Astrocyte of the spinal cord (primary cell): Measurements from ENCODE around the gene WDR47.
"Not testable (repeated sequence)": the region's sequence is repeated elsewhere in the genome, so short reads cannot be mapped to it uniquely, and the experiment has no call there.

Experiments used
- DNase-seq: peaks from one replicate; pipeline ENCODE4 v3.0.0; 2011; ENCODE audit warnings: low read depth, low spot score
- H3K4me3 ChIP-seq: 2 replicates; pipeline ENCODE4 v1.5.1; 2011; ENCODE audit warnings: low read depth, mild to moderate bottlenecking, low read length, moderate library complexity
- in situ Hi-C: cut with HindIII; loops from 2 replicates; pipeline ENCODE4 v1.10.0; 2017; ENCODE audit warnings: low sequenced_read_pairs
- TF ChIP-seq, protein P1 (sequence below): IDR thresholded peaks from 2 replicates; pipeline ENCODE4 v1.5.1; 2012; ENCODE audit warnings: low read depth, mild to moderate bottlenecking, low read length, inconsistent platforms

Gene WDR47

GRCh38 chr1:109069294-109069693 lies 27.4 kb upstream of the WDR47 start:
- TF ChIP-seq, protein P1, sequence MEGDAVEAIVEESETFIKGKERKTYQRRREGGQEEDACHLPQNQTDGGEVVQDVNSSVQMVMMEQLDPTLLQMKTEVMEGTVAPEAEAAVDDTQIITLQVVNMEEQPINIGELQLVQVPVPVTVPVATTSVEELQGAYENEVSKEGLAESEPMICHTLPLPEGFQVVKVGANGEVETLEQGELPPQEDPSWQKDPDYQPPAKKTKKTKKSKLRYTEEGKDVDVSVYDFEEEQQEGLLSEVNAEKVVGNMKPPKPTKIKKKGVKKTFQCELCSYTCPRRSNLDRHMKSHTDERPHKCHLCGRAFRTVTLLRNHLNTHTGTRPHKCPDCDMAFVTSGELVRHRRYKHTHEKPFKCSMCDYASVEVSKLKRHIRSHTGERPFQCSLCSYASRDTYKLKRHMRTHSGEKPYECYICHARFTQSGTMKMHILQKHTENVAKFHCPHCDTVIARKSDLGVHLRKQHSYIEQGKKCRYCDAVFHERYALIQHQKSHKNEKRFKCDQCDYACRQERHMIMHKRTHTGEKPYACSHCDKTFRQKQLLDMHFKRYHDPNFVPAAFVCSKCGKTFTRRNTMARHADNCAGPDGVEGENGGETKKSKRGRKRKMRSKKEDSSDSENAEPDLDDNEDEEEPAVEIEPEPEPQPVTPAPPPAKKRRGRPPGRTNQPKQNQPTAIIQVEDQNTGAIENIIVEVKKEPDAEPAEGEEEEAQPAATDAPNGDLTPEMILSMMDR: no peak
- in situ Hi-C loops: no loop called here
- no peak overlapping the region for H3K4me3 ChIP-seq
- no peak for DNase-seq

DNA sequence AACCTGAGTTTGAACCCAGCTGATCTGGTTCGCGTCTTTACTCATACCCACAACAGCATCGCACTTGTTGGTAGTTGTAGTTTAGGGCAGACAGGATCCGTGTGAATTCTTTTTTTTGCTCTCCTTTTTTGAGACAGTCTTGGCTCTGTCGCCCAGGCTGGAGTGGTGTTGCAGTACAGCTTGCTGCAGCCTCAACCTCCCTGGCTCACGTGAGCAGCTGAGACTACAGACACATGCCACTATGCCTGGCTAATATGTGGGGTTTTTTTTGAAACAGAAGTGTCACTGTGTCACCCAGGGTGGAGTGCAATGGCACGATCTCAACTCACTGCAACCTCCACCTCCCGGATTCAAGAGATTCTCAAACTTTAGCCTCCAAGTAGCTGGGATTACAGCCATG lies 26.0 kb upstream of the WDR47 start:
- DNase-seq: no peak
- TF ChIP-seq, protein P1: no peak
- in situ Hi-C loops: no loop called here
- H3K4me3 ChIP-seq: no peak overlapping the region

GRCh38 chr1:109065137-109065536 lies 23.2 kb upstream of the WDR47 start:
- TF ChIP-seq, protein P1: no peak
- in situ Hi-C loops: no loop called here
- H3K4me3 ChIP-seq: no peak overlapping the region
- DNase-seq: no peak

GRCh38 chr1:109061183-109061582 lies 19.3 kb upstream of the WDR47 start:
- no peak for DNase-seq
- TF ChIP-seq, protein P1: no peak
- in situ Hi-C loops: no loop called here
- H3K4me3 ChIP-seq: no peak overlapping the region

GRCh38 chr1:109060707-109061106 lies 18.8 kb upstream of the WDR47 start:
- DNase-seq: no peak
- H3K4me3 ChIP-seq: no peak overlapping the region
- TF ChIP-seq, protein P1: no peak
- in situ Hi-C loops: no loop called here

DNA sequence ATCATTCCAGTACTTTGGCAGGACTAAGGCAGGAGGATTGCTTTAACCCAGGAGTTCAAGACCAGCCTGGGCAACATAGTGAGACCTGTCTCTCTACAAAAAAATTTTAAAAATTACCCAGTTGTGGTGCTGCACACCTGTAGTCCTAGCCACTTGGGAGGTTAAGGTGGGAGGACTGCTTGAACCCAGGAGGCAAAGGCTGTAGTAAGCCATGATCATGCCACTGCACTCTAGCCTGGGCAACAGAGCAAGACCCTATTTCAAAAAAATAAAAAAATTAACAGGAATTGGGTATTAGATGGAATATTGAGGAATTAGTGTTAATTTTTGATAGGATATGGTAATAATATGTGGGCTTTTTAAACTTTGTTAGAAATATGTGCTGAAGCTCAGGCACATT lies 17.1 kb upstream of the WDR47 start:
- in situ Hi-C loops: no loop called here
- DNase-seq: no peak
- TF ChIP-seq, protein P1: no peak
- H3K4me3 ChIP-seq: no peak overlapping the region

DNA sequence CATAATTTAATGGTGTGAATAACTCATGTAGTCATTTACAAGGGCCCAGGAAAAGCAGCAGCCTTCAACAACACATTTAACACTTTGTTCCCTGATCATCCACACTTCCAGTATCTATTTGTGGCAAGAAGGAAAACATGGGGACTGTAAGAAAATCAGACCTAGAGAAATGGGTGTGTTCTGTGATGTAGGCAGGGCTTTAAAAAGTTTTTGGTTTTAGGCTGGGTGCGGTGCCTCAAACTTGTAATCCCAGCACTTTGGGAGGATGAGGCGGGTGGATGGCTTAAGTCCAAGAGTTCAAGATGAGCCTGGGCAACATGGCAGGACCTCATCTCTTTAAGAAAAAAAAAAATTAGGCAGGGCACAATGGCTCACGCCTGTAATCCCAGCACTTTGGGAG lies 14.2 kb upstream of the WDR47 start:
- TF ChIP-seq, protein P1: no peak
- no peak for DNase-seq
- H3K4me3 ChIP-seq: no peak overlapping the region
- in situ Hi-C loops: no loop called here

DNA sequence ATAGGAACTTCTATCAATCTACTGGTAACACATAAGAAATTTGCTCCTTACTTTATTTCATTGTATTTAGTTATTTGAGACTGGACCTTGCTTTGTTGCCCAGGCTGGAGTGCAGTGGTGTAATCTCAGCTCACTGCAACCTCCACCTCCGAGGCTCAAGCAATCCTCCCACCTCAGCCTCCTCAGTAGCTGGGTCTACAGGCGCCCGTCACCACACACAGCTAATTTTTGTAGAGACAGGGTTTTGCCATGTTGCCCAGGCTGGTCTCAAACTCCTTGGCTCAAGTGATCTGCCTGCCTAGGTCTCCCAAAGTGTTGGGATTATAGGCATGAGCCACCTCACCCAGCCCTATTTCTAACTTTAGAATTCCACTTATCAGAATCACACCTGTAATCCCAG lies 10.2 kb upstream of the WDR47 start:
- in situ Hi-C loops, H3K4me3 ChIP-seq, DNase-seq: not testable (repeated sequence)
